ENCODE data around the gene ASH1L. TPM values are rescaled to one million over a fixed set of nuclear protein-coding genes. Genes with fewer than 3 reads are reported as not detected.
A peak's percentile ranks its signal among the peaks of the same experiment; 100 is the strongest.

The ASH1L gene
- total RNA-seq, 1 donor from 2014 or later = 90.6 TPM

DNA sequence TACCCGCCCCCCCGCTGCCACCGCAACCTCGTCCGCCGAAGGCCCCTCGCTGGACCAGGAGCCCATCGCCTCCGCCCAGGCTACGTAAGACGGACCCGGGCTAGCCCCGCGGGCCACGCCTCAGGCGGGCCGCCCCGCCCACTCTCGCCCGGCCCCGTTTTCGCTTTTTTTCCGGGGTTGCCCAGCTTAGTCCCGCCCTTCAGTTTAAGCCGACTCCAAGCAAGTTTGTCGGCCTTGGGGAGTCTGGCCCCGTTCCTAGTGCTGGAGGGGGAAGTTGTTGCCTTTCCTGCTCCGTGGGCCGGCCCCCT, 238.9 kb downstream of the ASH1L start:
- Mint-ChIP-seq H3K4me3 (peak overlapping the region; percentile 88), H3K27me3 (no peaks in the 10 kb centered on the region), H3K9me3 (no peaks in the 10 kb centered on the region), H3K36me3 (ENCODE audit: low read depth) (peaks cover 12% of the 10 kb centered on the region), H3K4me1 (peaks cover 39% of the 10 kb centered on the region), H3K27ac (peak overlapping the region; percentile 78)
- DNase-seq (peak; percentile 80), ATAC-seq (ENCODE audit: low read depth) (peak; percentile 62)
- POLR2A ChIA-PET = interaction anchor here (0.6 to 3.3 kb wide), 19 partner anchors 10 to 536 kb away, joined by 3 to 39 read pairs (median 4); partner anchors contain the start of genes ASH1L, CLK2, FDPS and KRTCAP2
- TF ChIP-seq CTCF (IDR thresholded peaks at IDR 0.05) = no peak
- CTCF ChIA-PET = interaction anchor here (0.7 to 5.9 kb wide), 16 partner anchors 11 to 405 kb away, joined by 3 to 79 read pairs (median 4); partner anchors contain the start of genes CLK2, ENTREP3, FDPS and THBS3
- intact Hi-C loops (cut with micrococcal nuclease) = loop anchor here (1.0 to 5.0 kb wide), 12 partner anchors 15 to 269 kb away; partner anchors contain the start of genes ASH1L, CLK2, ENTREP3 and FDPS

DNA sequence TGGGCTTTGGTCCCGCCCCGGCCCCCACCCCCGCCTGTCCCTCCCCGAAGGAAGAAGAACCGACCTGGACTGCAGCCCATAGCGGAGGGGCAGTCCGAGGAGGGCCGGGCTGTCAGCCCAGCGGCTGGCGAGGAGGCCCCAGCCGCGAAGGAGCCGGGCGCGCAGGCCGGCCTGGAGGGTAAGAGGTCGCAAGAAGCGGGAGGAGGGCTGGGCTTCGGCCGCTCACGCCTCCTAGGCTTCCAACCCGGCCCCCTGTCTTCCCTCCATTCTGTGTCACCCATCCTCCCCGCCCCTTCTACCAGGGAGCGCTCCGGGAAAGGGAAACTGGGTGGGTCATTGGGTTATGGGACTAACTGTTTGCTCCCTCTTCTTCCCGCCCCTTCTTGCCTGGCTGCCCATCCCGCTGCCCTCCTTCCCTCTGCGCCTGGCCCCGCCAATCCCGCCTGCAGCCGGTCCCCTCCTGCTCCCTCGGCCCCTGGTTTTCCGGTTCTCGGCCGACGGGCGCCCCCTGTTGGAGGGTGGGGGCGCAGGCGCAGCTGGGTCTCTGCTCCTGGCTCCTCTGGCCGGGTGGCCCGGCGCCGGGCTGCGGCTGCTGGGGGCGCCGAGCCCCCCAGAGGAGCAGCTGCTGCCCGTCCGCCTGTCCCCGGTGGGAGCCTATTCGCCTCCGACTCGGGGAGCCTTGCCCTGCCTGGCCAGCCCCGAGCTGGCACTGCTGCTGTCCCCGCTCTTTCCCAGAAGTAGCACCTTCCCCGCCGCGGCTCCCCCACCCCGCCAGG, 239.5 kb downstream of the ASH1L start:
- TF ChIP-seq CTCF (IDR thresholded peaks at IDR 0.05) = no peak
- DNase-seq = peak; percentile 92
- Mint-ChIP-seq H3K36me3 (ENCODE audit: low read depth) (peaks cover 17% of the 10 kb centered on the region), H3K27me3 (no peaks in the 10 kb centered on the region), H3K4me1 (peaks cover 39% of the 10 kb centered on the region), H3K27ac (peak overlapping the region; percentile 46), H3K4me3 (peak overlapping the region; percentile 88), H3K9me3 (no peaks in the 10 kb centered on the region)
- ChIA-PET POLR2A (interaction anchor here (0.6 to 3.4 kb wide), 20 partner anchors 10 to 536 kb away, joined by 3 to 39 read pairs (median 4); partner anchors contain the start of genes ASH1L, CLK2, ENTREP3 and FDPS), CTCF (interaction anchor here (0.7 to 5.9 kb wide), 15 partner anchors 10 to 406 kb away, joined by 3 to 79 read pairs (median 4); partner anchors contain the start of genes CLK2, ENTREP3, FDPS and THBS3)
- peak; percentile 47 for ATAC-seq (ENCODE audit: low read depth)
- intact Hi-C loops (cut with micrococcal nuclease) = loop anchor here (1.0 to 5.0 kb wide), 11 partner anchors 15 to 269 kb away; partner anchors contain the start of genes ASH1L, CLK2, ENTREP3 and FDPS

- no peaks in the 10 kb centered on the region for H3K27me3 Mint-ChIP-seq
- ChIA-PET CTCF (interaction anchor here (0.8 to 5.9 kb wide), 6 partner anchors 14 to 406 kb away, joined by 3 to 79 read pairs (median 10); partner anchors contain the start of genes CLK2 and FDPS), POLR2A (interaction anchor here (0.6 to 3.4 kb wide), 10 partner anchors 15 to 273 kb away, joined by 3 to 39 read pairs (median 8); partner anchors contain the start of genes CLK2, ENTREP3, FDPS and HCN3)
- ATAC-seq (ENCODE audit: low read depth) (no peak), DNase-seq (no peak)
- intact Hi-C loops (cut with micrococcal nuclease) = loop anchor here (5.0 kb wide), 2 partner anchors 130 to 235 kb away; no protein-coding TSS in a partner anchor
- peak overlapping the region; percentile 74 for H3K4me3 Mint-ChIP-seq
- H3K9me3 Mint-ChIP-seq = no peaks in the 10 kb centered on the region
- peaks cover 39% of the 10 kb centered on the region for H3K4me1 Mint-ChIP-seq
- H3K27ac Mint-ChIP-seq = no peak overlapping the region
- no peak for TF ChIP-seq CTCF (IDR thresholded peaks at IDR 0.05)
- peaks cover 23% of the 10 kb centered on the region for H3K36me3 Mint-ChIP-seq (ENCODE audit: low read depth)
Observed at GRCh38 chr1:155322571-155322952, 240.0 kb downstream of the ASH1L start.

DNA sequence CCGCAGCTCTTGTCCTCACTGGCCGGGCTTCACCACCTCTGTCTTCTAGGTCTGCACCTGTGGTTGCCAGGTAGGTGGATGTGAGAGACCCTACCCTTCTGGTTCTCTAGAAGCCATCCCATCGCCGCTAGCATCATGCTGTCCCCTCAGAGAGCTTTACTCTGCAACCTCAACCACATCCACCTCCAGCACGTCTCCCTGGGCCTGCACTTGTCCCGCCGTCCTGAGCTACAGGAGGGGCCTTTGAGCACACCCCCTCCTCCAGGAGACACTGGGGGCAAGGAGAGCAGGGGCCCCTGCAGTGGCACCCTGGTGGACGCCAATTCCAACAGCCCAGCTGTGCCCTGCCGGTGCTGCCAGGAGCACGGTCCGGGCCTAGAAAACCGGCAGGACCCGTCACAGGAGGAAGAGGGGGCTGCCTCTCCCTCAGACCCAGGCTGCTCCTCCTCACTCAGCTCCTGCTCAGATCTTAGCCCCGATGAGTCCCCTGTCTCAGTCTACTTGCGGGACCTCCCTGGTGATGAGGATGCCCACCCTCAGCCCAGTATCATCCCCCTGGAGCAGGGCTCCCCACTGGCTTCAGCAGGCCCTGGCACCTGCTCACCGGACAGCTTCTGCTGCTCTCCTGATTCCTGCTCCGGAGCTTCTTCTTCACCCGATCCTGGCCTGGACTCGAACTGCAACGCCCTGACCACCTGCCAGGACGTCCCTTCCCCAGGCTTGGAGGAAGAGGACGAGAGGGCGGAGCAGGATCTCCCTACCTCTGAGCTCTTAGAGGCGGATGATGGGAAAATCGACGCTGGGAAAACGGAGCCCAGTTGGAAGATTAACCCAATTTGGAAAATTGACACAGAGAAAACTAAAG, 240.7 kb downstream of the ASH1L start:
- H3K9me3 Mint-ChIP-seq = no peaks in the 10 kb centered on the region
- no peak for TF ChIP-seq CTCF (IDR thresholded peaks at IDR 0.05)
- no peak for ATAC-seq (ENCODE audit: low read depth)
- H3K4me3 Mint-ChIP-seq = peak overlapping the region; percentile 74
- peaks cover 25% of the 10 kb centered on the region for H3K36me3 Mint-ChIP-seq (ENCODE audit: low read depth)
- POLR2A ChIA-PET = interaction anchor here (1.0 to 3.4 kb wide), 11 partner anchors 14 to 241 kb away, joined by 3 to 39 read pairs (median 7); partner anchors contain the start of genes CLK2, ENTREP3, FDPS and HCN3
- intact Hi-C loops (cut with micrococcal nuclease) = loop anchor here (5.0 kb wide), 2 partner anchors 130 to 235 kb away; no protein-coding TSS in a partner anchor
- no peaks in the 10 kb centered on the region for H3K27me3 Mint-ChIP-seq
- no peak overlapping the region for H3K27ac Mint-ChIP-seq
- CTCF ChIA-PET = interaction anchor here (0.8 to 5.9 kb wide), 6 partner anchors 14 to 182 kb away, joined by 3 to 79 read pairs (median 10); partner anchors contain the start of genes CLK2 and FDPS
- H3K4me1 Mint-ChIP-seq = peaks cover 39% of the 10 kb centered on the region
- DNase-seq = no peak
